PC-3 (cell line): ENCODE measurements around the gene TMEM123. TPM values are rescaled to one million over a fixed set of nuclear protein-coding genes. Genes with fewer than 3 reads are reported as not detected.

Experiments
- ATAC-seq: fragments of 200-7000 bp; cut with Tn5 transposase; 2 replicates; pipeline ENCODE4 v1.9.1; 2020; ENCODE audit warnings: mild to moderate bottlenecking, moderate library complexity
- BruUV-seq: library from RNA; stranded (reverse); fragments of 400-500 nt; replicated peaks from 2 replicates; lab custom pipeline; 2021; lab: Mats Ljungman, UMichigan
- CTCF ChIA-PET: fragments of 300-600 bp; sonication (Branson Sonifier 250); formaldehyde crosslinking; loops from one replicate; lab custom pipeline; 2022; ENCODE audit warnings: antibody characterized with exemption; lab: Charles Lee
- POLR2A ChIA-PET: fragments of 300-600 bp; sonication (Branson Sonifier 250); formaldehyde crosslinking; loops from one replicate; lab custom pipeline; 2022; ENCODE audit warnings: antibody characterized with exemption; ENCODE audit not compliant: unreplicated experiment; lab: Charles Lee
- DNase-seq: peaks from one replicate; pipeline ENCODE4 v3.0.0-alpha.2; 2015
- H2AFZ ChIP-seq: fragments of 300-600 bp; sonication (generic); 2 replicates; pipeline ENCODE4 v1.6.0; 2016; ENCODE audit warnings: antibody characterized with exemption, low read length
- H3F3A ChIP-seq: fragments of 300-600 bp; sonication (generic); one replicate; pipeline ENCODE4 v1.6.0; 2017; ENCODE audit warnings: antibody characterized with exemption, low read length, control low read depth, mild to moderate bottlenecking; ENCODE audit not compliant: unreplicated experiment
- H3K27ac ChIP-seq: fragments of 300-600 bp; sonication (generic); 2 replicates; pipeline ENCODE4 v1.5.1; 2016; ENCODE audit warnings: mild to moderate bottlenecking, low read length
- H3K27me3 ChIP-seq: fragments of 300-600 bp; sonication (generic); 2 replicates; pipeline ENCODE4 v1.6.1; 2016; ENCODE audit warnings: low read length, mixed read lengths
- H3K36me3 ChIP-seq: fragments of 300-600 bp; sonication (generic); 2 replicates; pipeline ENCODE4 v1.6.1; 2016; ENCODE audit warnings: low read depth, mixed run types, low read length, mixed read lengths
- H3K4me1 ChIP-seq: fragments of 300-600 bp; sonication (generic); 2 replicates; pipeline ENCODE4 v1.5.1; 2016; ENCODE audit warnings: low read length; ENCODE audit not compliant: insufficient read depth
- H3K4me2 ChIP-seq: fragments of 300-600 bp; sonication (generic); 2 replicates; pipeline ENCODE4 v1.6.0; 2016; ENCODE audit warnings: low read length
- H3K4me3 ChIP-seq: fragments of 300-600 bp; sonication (generic); 2 replicates; pipeline ENCODE4 v1.5.1; 2016; ENCODE audit warnings: mild to moderate bottlenecking, low read length, mixed read lengths
- H3K79me2 ChIP-seq: fragments of 300-600 bp; sonication (generic); 2 replicates; pipeline ENCODE4 v1.6.1; 2017; ENCODE audit warnings: low read length, mixed read lengths
- H3K9ac ChIP-seq: fragments of 300-600 bp; sonication (generic); 2 replicates; pipeline ENCODE4 v1.6.0; 2016; ENCODE audit warnings: mild to moderate bottlenecking, low read length
- H3K9me2 ChIP-seq: fragments of 300-600 bp; sonication (generic); replicated peaks from 2 replicates; pipeline ENCODE4 v1.6.1; 2016; ENCODE audit warnings: mixed run types, low read length, mixed read lengths
- H3K9me3 ChIP-seq: fragments of 300-600 bp; sonication (generic); 2 replicates; pipeline ENCODE4 v1.6.1; 2016; ENCODE audit warnings: low read length, mixed read lengths
- H4K20me1 ChIP-seq: fragments of 300-600 bp; sonication (generic); 2 replicates; pipeline ENCODE4 v1.6.1; 2016; ENCODE audit warnings: low read length, mixed read lengths
- CTCF ChIP-seq: fragments of 300-600 bp; sonication (generic); conservative IDR thresholded peaks from 2 replicates; pipeline ENCODE4 v1.5.1; 2017; ENCODE audit warnings: antibody characterized with exemption, low read depth, mild to moderate bottlenecking, low read length
- EZH2 ChIP-seq: fragments of 300-600 bp; sonication (generic); IDR thresholded peaks from one replicate; pipeline ENCODE4 v1.6.1; 2017; ENCODE audit warnings: antibody characterized with exemption, mild to moderate bottlenecking, low read length; ENCODE audit not compliant: unreplicated experiment
- EZH2phosphoT487 ChIP-seq: fragments of 300-600 bp; sonication (generic); IDR thresholded peaks from 2 replicates; pipeline ENCODE4 v1.6.1; 2018; ENCODE audit warnings: mild to moderate bottlenecking, antibody characterized with exemption, low read length, borderline replicate concordance
- intact Hi-C: fragments of 100-400 bp; cut with micrococcal nuclease; formaldehyde crosslinking; loops from 2 replicates; pipeline ENCODE4 v1.9.0; 2023
- total RNA-seq: library from RNA; depleted of rRNA; stranded (reverse); fragments of >200 nt; gene quantifications from 2 replicates; pipeline ENCODE4 v1.2.3, GENCODE V29; 2014

TMEM123 gene
- total RNA-seq, 1 experiment from 2014 or later, result 163 TPM

- TF ChIP-seq EZH2, result no peak
- POLR2A ChIA-PET, result no interaction called here
- CTCF ChIA-PET, result no interaction called here
These were observed 35.6 kb upstream of the TMEM123 start for GRCh38 chr11:102488208-102488607.

GRCh38 chr11:102487214-102487613, 34.6 kb upstream of the TMEM123 start:
- Histone ChIP-seq H3K9me2 (no peaks in the 10 kb centered on the region), H3K4me3 (no peak overlapping the region), H3K9ac (no peak overlapping the region), H3K9me3 (no peaks in the 10 kb centered on the region), H3K79me2 (no peaks in the 10 kb centered on the region), H3K4me1 (peaks cover 15% of the 10 kb centered on the region; the same call in 1 of the 2 replicates), H3K36me3 (no peaks in the 10 kb centered on the region), H3K27ac (no peak overlapping the region), H4K20me1 (no peaks in the 10 kb centered on the region), H3K4me2 (no peak overlapping the region), H3F3A (no peaks in the 10 kb centered on the region), H3K27me3 (no peaks in the 10 kb centered on the region), H2AFZ (no peak overlapping the region)
- DNase-seq (no peak), ATAC-seq (no peak)
- intact Hi-C loops, result no loop called here
- POLR2A ChIA-PET, result interaction anchor here (0.6 kb wide), 1 partner anchor 35 kb away, joined by 4 read pairs; no protein-coding TSS in a partner anchor
- no TSS peak for BruUV-seq
- CTCF ChIA-PET, result no interaction called here
- TF ChIP-seq EZH2, result no peak
- no peak for TF ChIP-seq CTCF
- TF ChIP-seq EZH2phosphoT487, result no peak

More at GRCh38 chr11:102488208-102488607, 35.6 kb upstream of the TMEM123 start:
- Histone ChIP-seq H3K36me3 (no peaks in the 10 kb centered on the region), H3K9me3 (no peaks in the 10 kb centered on the region), H2AFZ (no peak overlapping the region), H3K27ac (no peak overlapping the region), H3K9ac (no peak overlapping the region), H3K79me2 (no peaks in the 10 kb centered on the region), H3K4me2 (no peak overlapping the region), H3K4me3 (no peak overlapping the region), H4K20me1 (no peaks in the 10 kb centered on the region), H3F3A (no peaks in the 10 kb centered on the region), H3K9me2 (no peaks in the 10 kb centered on the region), H3K27me3 (no peaks in the 10 kb centered on the region), H3K4me1 (peaks cover 10% of the 10 kb centered on the region; the same call in 1 of the 2 replicates)
- ATAC-seq (no peak), DNase-seq (no peak)
- BruUV-seq, result no TSS peak
- intact Hi-C loops, result no loop called here

GRCh38 chr11:102486584-102486983, 34.0 kb upstream of the TMEM123 start:
- Histone ChIP-seq H2AFZ (no peak overlapping the region), H3K27me3 (no peaks in the 10 kb centered on the region), H3K27ac (no peak overlapping the region), H3K4me1 (peaks cover 15% of the 10 kb centered on the region; the same call in 1 of the 2 replicates), H4K20me1 (no peaks in the 10 kb centered on the region), H3K9me3 (no peaks in the 10 kb centered on the region), H3K9me2 (no peaks in the 10 kb centered on the region), H3F3A (no peaks in the 10 kb centered on the region), H3K79me2 (no peaks in the 10 kb centered on the region), H3K9ac (no peak overlapping the region), H3K4me2 (no peak overlapping the region), H3K36me3 (no peaks in the 10 kb centered on the region), H3K4me3 (no peak overlapping the region)
- ATAC-seq (no peak), DNase-seq (no peak)
- no TSS peak for BruUV-seq
- intact Hi-C loops, result no loop called here
- CTCF ChIA-PET, result no interaction called here
- no peak for TF ChIP-seq CTCF
- no peak for TF ChIP-seq EZH2
- POLR2A ChIA-PET, result no interaction called here
